Measurements from ENCODE around the gene ANXA3. TPM values are rescaled to one million over a fixed set of nuclear protein-coding genes. Genes with fewer than 3 reads are reported as not detected.

Gene ANXA3
- total RNA-seq, 3 donors from 2014 or later: 37.6 to 170 (median 95.7) TPM

GRCh38 chr4:78650106-78651024, 98.8 kb downstream of the ANXA3 start:
- TF ChIP-seq POLR2A (IDR thresholded peaks at IDR 0.05) (no peak), POLR2AphosphoS5 (IDR thresholded peaks at IDR 0.05) (no peak), CTCF (IDR thresholded peaks at IDR 0.05) (no peak)
- intact Hi-C loops (cut with DNase I; ENCODE audit: low total_unique reads): no loop called here
- Histone ChIP-seq H3K9me3 (no peaks in the 10 kb centered on the region), H3K27me3 (no peaks in the 10 kb centered on the region), H3K36me3 (no peaks in the 10 kb centered on the region), H3K27ac (peak overlapping the region; percentile 38 to 50), H3K4me3 (no peak overlapping the region), H3K4me1 (peaks cover 4 to 10% of the 10 kb centered on the region in 2 donors)
- no peak for DNase-seq (ENCODE audit: low spot score in 2 of 2)

- intact Hi-C loops (cut with DNase I; ENCODE audit: low total_unique reads): no loop called here
- Histone ChIP-seq H3K27me3 (no peaks in the 10 kb centered on the region), H3K27ac (peak overlapping the region; percentile 50 to 67), H3K36me3 (no peaks in the 10 kb centered on the region), H3K4me1 (peaks cover 0 to 7% of the 10 kb centered on the region in 2 donors), H3K9me3 (no peaks in the 10 kb centered on the region), H3K4me3 (no peak overlapping the region)
- DNase-seq (ENCODE audit: low spot score in 2 of 2): no peak
- no peak for TF ChIP-seq POLR2AphosphoS5 (IDR thresholded peaks at IDR 0.05)
- no peak for TF ChIP-seq CTCF (IDR thresholded peaks at IDR 0.05)
- TF ChIP-seq POLR2A (IDR thresholded peaks at IDR 0.05): no peak
These were observed 99.8 kb downstream of the ANXA3 start for GRCh38 chr4:78651250-78651860.

GRCh38 chr4:78652282-78652876, 100.8 kb downstream of the ANXA3 start:
- H3K9me3 ChIP-seq: no peaks in the 10 kb centered on the region
- peak; percentile 48 to 55 for DNase-seq (ENCODE audit: low spot score in 2 of 2)
- H3K36me3 ChIP-seq: no peaks in the 10 kb centered on the region
- no peak overlapping the region for H3K4me3 ChIP-seq
- H3K27ac ChIP-seq: peak overlapping the region; percentile 50 to 67
- TF ChIP-seq POLR2A (IDR thresholded peaks at IDR 0.05): no peak
- TF ChIP-seq POLR2AphosphoS5 (IDR thresholded peaks at IDR 0.05): peak in 1 of 3 donors; percentile 27
- TF ChIP-seq CTCF (IDR thresholded peaks at IDR 0.05): no peak
- intact Hi-C loops (cut with DNase I; ENCODE audit: low total_unique reads): no loop called here
- peaks cover 0 to 3% of the 10 kb centered on the region in 2 donors for H3K4me1 ChIP-seq
- H3K27me3 ChIP-seq: no peaks in the 10 kb centered on the region

GRCh38 chr4:78653655-78654054, 102.1 kb downstream of the ANXA3 start:
- Histone ChIP-seq H3K4me1 (peaks cover 0 to 3% of the 10 kb centered on the region in 2 donors), H3K36me3 (no peaks in the 10 kb centered on the region), H3K9me3 (no peaks in the 10 kb centered on the region), H3K27me3 (no peaks in the 10 kb centered on the region), H3K27ac (no peak overlapping the region), H3K4me3 (no peak overlapping the region)
- TF ChIP-seq POLR2AphosphoS5 (IDR thresholded peaks at IDR 0.05): no peak
- TF ChIP-seq POLR2A (IDR thresholded peaks at IDR 0.05): no peak
- no peak for TF ChIP-seq CTCF (IDR thresholded peaks at IDR 0.05)
- intact Hi-C loops (cut with DNase I; ENCODE audit: low total_unique reads): no loop called here
- no peak for DNase-seq (ENCODE audit: low spot score in 2 of 2)

All from breast epithelium (tissue), 4 donors.